HUES64 (cell line): Measurements from ENCODE around the gene DNAH8.

Source experiments
- H3K27ac ChIP-seq: 2 replicates; pipeline ENCODE4 v1.7.0; 2013; ENCODE audit warnings: low read depth, low read length, inconsistent platforms
- H3K27me3 ChIP-seq: 2 replicates; pipeline ENCODE4 v1.6.1; 2013; ENCODE audit warnings: mild to moderate bottlenecking, low read length; ENCODE audit not compliant: insufficient read depth
- H3K36me3 ChIP-seq: 2 replicates; pipeline ENCODE4 v1.6.1; 2013; ENCODE audit warnings: mild to moderate bottlenecking, low read length; ENCODE audit not compliant: insufficient read depth
- H3K4me1 ChIP-seq: 2 replicates; pipeline ENCODE4 v1.6.1; 2013; ENCODE audit warnings: mild to moderate bottlenecking, low read length, moderate library complexity; ENCODE audit not compliant: insufficient read depth
- H3K4me3 ChIP-seq: 2 replicates; pipeline ENCODE4 v1.5.1; 2013; ENCODE audit warnings: mild to moderate bottlenecking, low read length, moderate library complexity
- H3K9ac ChIP-seq: 2 replicates; pipeline ENCODE4 v1.6.1; 2013; ENCODE audit warnings: mild to moderate bottlenecking, low read depth, low read length
- H3K9me3 ChIP-seq: 2 replicates; pipeline ENCODE4 v1.6.1; 2013; ENCODE audit warnings: low read depth, low read length; ENCODE audit not compliant: insufficient read depth
- WGBS: fragments of 150-250, 120-280 bp; methylation state at CpG from one replicate; pipeline ENCODE4 v1.1.7; 2013; ENCODE audit warnings: missing lambda C conversion rate; 5-methylcytosine and 5-hydroxymethylcytosine counted together

DNAH8 gene

DNA sequence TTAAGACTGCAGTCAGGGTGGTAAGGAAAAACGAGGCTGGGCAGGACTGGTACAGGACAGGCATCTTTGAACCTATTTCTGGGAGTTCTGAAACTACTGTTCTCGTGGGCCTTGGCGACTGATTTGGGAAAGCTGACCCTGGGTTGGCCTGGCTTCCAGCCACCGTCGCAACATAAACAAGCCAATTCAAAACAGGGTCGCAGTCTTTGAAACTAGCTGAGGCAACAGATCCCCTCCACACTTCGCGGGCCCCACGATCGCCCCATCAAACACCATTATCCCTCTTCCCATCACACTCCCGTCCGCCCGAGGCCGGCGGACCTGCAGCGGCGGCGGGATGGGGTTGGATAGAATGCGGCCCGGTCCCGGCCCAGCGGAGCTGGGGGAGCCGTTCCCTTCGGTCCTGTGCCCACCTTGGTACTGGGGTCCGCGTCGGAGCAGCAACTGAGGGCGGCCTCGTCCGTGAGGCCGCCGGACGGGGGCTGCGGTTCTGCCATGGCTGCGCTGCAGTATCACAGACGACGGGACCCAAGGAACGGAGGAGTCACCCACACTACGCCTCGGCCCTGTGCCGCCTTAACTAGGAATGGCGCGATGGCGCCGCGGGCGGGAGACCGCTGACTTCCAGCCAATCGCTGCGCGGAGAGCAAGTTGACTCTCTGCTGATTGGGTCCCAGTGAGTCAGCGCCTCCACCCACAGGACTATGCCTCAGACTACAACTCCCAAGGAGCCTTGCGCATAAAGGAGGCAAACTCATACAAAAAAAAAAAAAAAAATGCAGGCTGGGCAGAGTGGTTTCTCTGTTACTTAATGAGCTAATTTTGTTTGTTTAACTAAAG lies 12.3 kb upstream of the DNAH8 start, which contains the start of gene GLO1:
GLO1 (minus strand) TSS at position 588 of the 840 bp plus-strand sequence; CDS start at position 497, 91 bp downstream.
- Histone ChIP-seq H3K36me3 (peaks cover 14% of the 10 kb centered on the region; the same call in 1 of the 2 replicates), H3K4me3 (peak within 1 kb of the TSS; percentile 78), H3K27me3 (no peaks in the 10 kb centered on the region; the same call in 1 of the 2 replicates), H3K9me3 (peaks cover 8% of the 10 kb centered on the region; the same call in 1 of the 2 replicates), H3K4me1 (0 out of 2 replicates have a peak, but pooled peaks cover 2% of the 10 kb centered on the region), H3K9ac (peak within 1 kb of the TSS; percentile 89), H3K27ac (peak within 1 kb of the TSS; percentile 72)
- WGBS = 1% methylated on average over 52 of the region's 53 CpGs

DNA sequence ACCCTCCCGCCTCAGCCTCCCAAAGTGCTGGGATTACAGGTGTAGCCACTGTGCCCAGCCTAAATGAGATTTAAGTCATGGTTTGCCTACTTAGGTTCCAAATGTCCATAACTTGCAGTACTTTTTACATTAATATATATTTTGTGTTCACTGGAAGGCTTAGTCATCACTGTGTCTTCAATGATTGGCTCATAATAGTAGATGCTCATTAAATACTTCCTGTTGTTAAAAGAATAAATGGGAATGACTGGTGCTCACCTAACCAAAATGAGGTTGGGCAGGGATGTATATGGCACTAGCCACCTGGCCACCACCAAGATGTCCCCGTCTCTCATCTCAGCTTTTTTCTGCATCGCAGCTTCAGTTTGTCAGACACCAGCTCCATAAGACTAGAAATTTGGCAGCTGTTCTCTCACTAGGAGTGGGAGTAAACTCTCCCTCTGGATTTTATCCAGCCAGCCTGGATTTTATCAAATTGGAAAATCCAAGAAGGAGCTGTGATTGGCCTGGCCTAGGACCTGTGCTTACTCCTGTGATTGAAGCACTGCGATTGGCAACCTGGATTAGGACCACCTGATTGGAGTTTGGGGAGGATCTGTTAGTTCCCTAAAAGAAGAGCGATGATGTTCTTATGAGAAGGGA lies 11.0 kb upstream of the DNAH8 start:
- Histone ChIP-seq H3K9me3 (peaks cover 8% of the 10 kb centered on the region; the same call in 1 of the 2 replicates), H3K27ac (no peak overlapping the region), H3K4me3 (no peak overlapping the region), H3K36me3 (peaks cover 14% of the 10 kb centered on the region; the same call in 1 of the 2 replicates), H3K27me3 (no peaks in the 10 kb centered on the region; the same call in 1 of the 2 replicates), H3K9ac (no peak overlapping the region), H3K4me1 (0 out of 2 replicates have a peak, but pooled peaks cover 2% of the 10 kb centered on the region)
- WGBS = 92% methylated on average over 5 of the region's 5 CpGs

DNA sequence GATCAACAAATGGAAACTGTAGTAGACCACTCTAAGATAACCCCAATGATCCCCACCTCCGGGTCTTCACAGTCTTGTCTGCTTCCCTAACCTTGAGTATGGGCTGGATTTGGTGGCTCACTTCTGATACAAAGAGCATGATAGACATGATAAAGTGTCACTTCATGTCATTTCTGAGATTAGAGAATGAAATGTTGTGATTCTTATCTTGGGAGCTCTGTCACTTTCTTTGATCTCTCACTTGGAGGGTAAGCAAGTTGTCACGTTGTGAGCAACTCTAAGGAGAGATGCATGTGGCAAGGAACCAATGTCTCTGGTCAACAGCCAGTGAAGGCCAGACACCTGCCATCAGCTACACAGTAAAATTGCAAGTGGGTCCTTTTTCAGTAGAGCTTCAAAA lies 9.2 kb upstream of the DNAH8 start:
- no peak overlapping the region for H3K4me3 ChIP-seq
- H3K4me1 ChIP-seq = 0 out of 2 replicates have a peak, but pooled peaks cover 2% of the 10 kb centered on the region
- H3K27ac ChIP-seq = no peak overlapping the region
- 89% methylated on average over 2 of the region's 2 CpGs for WGBS
- H3K9me3 ChIP-seq = peaks cover 9% of the 10 kb centered on the region; the same call in 1 of the 2 replicates
- H3K36me3 ChIP-seq = peaks cover 8% of the 10 kb centered on the region; the same call in 1 of the 2 replicates
- no peak overlapping the region for H3K9ac ChIP-seq
- H3K27me3 ChIP-seq = no peaks in the 10 kb centered on the region; the same call in 1 of the 2 replicates

DNA sequence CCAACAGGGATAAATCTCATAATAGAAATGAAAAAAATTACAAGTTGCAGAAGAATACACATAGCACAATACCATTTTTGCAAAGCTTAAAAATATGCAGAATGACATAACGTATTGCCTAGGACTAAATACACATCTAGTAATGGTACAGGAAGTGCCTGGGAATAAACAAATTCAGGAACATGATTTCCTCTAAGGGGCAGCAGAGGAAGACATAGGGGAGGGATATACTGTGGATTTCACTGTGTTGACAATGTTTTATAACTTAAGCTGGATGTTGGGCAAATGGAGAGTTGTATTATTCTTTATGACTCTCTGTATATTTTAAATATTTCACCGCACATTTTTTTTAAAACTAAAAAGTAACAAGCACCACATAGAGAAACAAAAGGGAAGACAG lies 6.6 kb upstream of the DNAH8 start:
- peaks cover 5% of the 10 kb centered on the region; the same call in 1 of the 2 replicates for H3K9me3 ChIP-seq
- peaks cover 1% of the 10 kb centered on the region; the same call in 1 of the 2 replicates for H3K4me1 ChIP-seq
- no peaks in the 10 kb centered on the region for H3K36me3 ChIP-seq
- peaks cover 8% of the 10 kb centered on the region for H3K27me3 ChIP-seq
- WGBS = 92% methylated on average over 1 of the region's 2 CpGs
- no peak overlapping the region for H3K9ac ChIP-seq
- no peak overlapping the region for H3K27ac ChIP-seq
- no peak overlapping the region for H3K4me3 ChIP-seq

DNA sequence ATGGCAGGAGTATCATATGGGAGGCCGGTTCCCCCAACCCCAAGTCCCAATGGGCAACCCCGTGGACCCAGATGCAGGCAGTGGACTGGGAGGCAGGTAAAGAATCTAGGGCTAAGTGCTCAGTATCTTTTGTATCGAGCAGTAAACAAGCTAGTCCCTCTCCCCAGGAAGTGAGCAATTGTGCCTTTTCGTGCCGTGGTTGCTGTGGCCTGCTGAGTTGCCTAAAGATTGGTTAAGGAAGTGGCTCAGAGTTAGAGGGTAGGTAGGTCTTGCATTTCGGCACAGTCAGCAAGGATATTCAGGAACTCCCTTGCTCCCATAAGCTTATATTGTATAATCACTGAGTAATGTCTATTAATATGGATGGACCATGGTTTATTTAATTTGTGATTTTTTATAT lies 1.3 kb upstream of the DNAH8 start:
- peaks cover 12% of the 10 kb centered on the region for H3K4me1 ChIP-seq
- H3K27ac ChIP-seq = no peak overlapping the region
- WGBS = 53% methylated on average over 5 of the region's 6 CpGs

DNA sequence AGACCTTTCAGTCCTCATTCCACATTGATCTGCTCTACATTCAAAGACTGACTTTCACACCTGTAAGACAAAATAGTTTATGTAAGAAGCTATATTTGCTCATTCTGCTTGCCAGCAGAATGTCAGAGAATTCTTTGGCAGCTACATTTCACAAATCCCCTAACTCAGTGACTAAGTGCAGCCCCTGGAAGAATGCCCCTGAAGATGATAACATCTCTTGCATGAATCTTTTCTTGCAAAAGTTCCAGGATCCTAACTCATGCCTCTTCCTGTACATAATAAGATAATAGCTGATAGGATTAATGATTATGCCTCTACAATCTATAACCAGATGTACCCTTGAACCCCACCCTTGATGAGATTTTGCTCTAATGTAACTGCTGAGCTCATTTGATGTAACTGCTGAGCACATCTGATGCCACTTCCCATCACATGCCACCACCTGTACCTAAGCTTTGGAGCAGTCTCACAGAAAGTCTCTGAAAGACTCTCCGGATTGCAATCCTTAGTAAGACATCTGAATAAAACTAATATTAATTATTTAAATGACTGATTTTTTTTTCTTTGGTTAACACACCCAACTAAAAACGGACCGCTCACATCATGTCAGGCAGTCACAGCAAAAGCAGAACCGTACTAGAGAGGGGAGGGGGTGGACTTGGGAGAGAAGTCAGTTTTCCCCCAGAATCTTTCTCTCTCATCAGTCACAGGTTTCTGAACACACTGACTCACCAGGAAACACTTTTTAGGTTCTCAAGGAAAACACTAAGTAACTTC lies 684 bp upstream of the DNAH8 start:
- peaks cover 12% of the 10 kb centered on the region for H3K4me1 ChIP-seq
- H3K27me3 ChIP-seq = peaks cover 45% of the 10 kb centered on the region
- peak overlapping the region; percentile 44 for H3K4me3 ChIP-seq
- H3K9ac ChIP-seq = no peak overlapping the region
- H3K27ac ChIP-seq = no peak overlapping the region
- peaks cover 5% of the 10 kb centered on the region; the same call in 1 of the 2 replicates for H3K9me3 ChIP-seq
- 100% methylated on average over 1 of the region's 4 CpGs for WGBS
- H3K36me3 ChIP-seq = no peaks in the 10 kb centered on the region

More for the DNA sequence above, 1.3 kb upstream of the DNAH8 start:
- Histone ChIP-seq H3K9me3 (peaks cover 5% of the 10 kb centered on the region; the same call in 1 of the 2 replicates), H3K4me3 (no peak overlapping the region), H3K36me3 (no peaks in the 10 kb centered on the region), H3K27me3 (peaks cover 45% of the 10 kb centered on the region), H3K9ac (no peak overlapping the region)

DNA sequence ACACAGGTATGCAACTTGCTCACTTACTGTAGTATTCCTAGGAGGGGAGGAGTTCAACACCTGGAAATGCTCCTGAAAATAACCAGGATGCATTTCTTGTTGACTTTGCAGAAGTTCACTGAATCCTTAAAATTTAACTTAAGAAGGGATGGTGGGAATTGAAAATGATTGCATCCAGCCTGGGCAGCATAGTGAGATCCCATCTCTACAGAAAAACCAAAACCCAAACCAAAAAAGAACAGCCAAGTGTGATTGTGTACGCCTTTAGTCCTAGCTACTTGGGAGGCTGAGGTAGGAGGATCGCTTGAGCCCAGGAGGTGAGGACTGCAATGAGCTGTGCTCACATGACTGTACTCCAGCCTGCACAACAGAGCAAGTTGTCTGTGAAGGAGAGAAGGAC lies 1.7 kb downstream of the DNAH8 start:
- no peak overlapping the region for H3K9ac ChIP-seq
- no peaks in the 10 kb centered on the region for H3K36me3 ChIP-seq
- no peak overlapping the region for H3K4me3 ChIP-seq
- peaks cover 45% of the 10 kb centered on the region for H3K27me3 ChIP-seq
- peaks cover 12% of the 10 kb centered on the region for H3K4me1 ChIP-seq
- WGBS = 96% methylated on average over 2 of the region's 2 CpGs
- H3K9me3 ChIP-seq = no peaks in the 10 kb centered on the region
- no peak overlapping the region for H3K27ac ChIP-seq

DNA sequence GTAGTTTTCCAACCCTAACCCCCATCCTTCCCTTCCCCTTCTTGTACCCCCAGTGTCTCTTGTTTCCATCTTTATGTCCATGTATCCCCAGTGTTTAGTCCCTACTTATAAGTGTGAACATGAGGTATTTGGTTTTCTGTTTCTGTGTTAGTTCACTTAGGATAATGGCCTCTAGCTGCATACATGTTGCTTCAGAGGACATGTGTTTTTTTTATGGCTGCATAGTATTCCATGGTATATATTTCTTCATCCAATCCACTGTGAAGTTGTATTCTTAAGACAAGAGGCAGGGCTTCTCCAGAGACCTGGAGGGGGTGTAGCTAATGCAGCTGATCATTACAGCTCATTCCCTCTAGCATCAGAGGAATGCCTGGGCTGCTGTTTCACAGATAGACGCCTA lies 4.2 kb downstream of the DNAH8 start:
- 96% methylated on average over 1 of the region's 1 CpG for WGBS
- no peaks in the 10 kb centered on the region for H3K9me3 ChIP-seq
- peaks cover 29% of the 10 kb centered on the region for H3K27me3 ChIP-seq
- no peak overlapping the region for H3K4me3 ChIP-seq
- no peak overlapping the region for H3K9ac ChIP-seq
- peaks cover 4% of the 10 kb centered on the region; the same call in 1 of the 2 replicates for H3K4me1 ChIP-seq
- H3K27ac ChIP-seq = no peak overlapping the region
- H3K36me3 ChIP-seq = no peaks in the 10 kb centered on the region

DNA sequence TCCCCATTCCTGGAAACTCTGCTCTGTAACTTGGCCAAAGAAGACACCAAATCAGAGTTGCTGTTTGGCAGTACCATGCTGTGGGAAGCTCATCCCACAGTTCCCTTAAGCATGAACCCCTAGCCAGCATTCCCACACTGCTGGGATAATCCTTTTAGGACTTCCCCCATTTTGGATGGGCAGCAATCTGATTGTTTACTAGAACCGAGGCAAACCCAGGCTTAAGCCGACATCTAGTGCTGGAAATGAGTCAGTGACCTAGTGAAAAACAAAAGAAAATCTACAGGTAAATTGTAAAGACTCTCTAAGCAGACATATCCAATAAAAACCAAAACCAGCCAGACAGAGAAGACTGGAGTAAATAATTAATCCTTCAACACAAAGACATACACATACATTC lies 5.2 kb downstream of the DNAH8 start:
- Histone ChIP-seq H3K4me3 (no peak overlapping the region), H3K9me3 (no peaks in the 10 kb centered on the region), H3K36me3 (no peaks in the 10 kb centered on the region), H3K4me1 (no peaks in the 10 kb centered on the region), H3K27ac (no peak overlapping the region), H3K9ac (no peak overlapping the region), H3K27me3 (peaks cover 19% of the 10 kb centered on the region)
- WGBS = 6% methylated on average over 2 of the region's 2 CpGs

DNA sequence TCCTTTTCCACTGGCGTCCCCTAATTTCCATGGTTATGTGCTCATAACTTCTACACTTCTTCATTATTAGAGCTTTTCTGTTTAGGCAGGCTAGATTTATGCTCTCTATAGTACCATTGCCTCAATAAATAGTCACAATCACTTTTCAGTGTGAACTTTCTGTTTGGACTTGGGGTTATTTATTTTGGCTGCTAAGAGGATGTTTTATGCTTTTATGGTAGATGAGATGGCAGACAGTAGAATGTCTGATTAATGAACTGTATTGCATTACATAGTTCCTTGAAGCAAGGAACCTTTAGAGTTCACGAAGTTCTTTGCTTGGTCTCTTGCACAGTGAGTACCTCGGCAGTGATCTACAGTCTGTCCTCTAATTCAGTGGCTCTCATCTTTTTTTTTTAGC lies 6.9 kb downstream of the DNAH8 start:
- H3K27me3 ChIP-seq = peaks cover 4% of the 10 kb centered on the region; the same call in 1 of the 2 replicates
- H3K4me3 ChIP-seq = no peak overlapping the region
- H3K36me3 ChIP-seq = no peaks in the 10 kb centered on the region
- WGBS = 93% methylated on average over 3 of the region's 3 CpGs
- H3K9me3 ChIP-seq = no peaks in the 10 kb centered on the region
- no peaks in the 10 kb centered on the region for H3K4me1 ChIP-seq
- no peak overlapping the region for H3K27ac ChIP-seq
- no peak overlapping the region for H3K9ac ChIP-seq
